HEK293 (cell line): Measurements from ENCODE around the gene TUBGCP3.

Experiments used
- CTCF ChIA-PET: fragments of 350-600 bp; formaldehyde crosslinking; extraction: SDS; loops from one replicate; lab custom pipeline; 2021; ENCODE audit warnings: antibody characterized with exemption; lab: Yijun Ruan, JAX
- POLR2A ChIA-PET: fragments of 300-600 bp; formaldehyde crosslinking; extraction: SDS; loops from one replicate; lab custom pipeline; 2020; ENCODE audit warnings: antibody characterized with exemption, inconsistent platforms; lab: Yijun Ruan, JAX
- H3K27ac ChIP-seq: fragments of 200-500 bp; sonication (Bioruptor generic); 2 replicates; pipeline ENCODE4 v1.5.1; 2014; ENCODE audit warnings: low read depth, low read length, control low read depth, inconsistent platforms; ENCODE audit errors: extremely low read depth
- H3K36me3 ChIP-seq, 2 experiments: fragments of 200-500 bp in 1 of 2; sonication (Bioruptor generic) in 1 of 2; 1 replicate in 1 of 2; 2 replicates in 1 of 2; pipeline ENCODE4 v1.5.1; 2014 to 2017; ENCODE audit warnings: inconsistent platforms in 2 of 2, low read length in 2 of 2; ENCODE audit not compliant: control insufficient read depth in 2 of 2, insufficient read depth in 1 of 2
- H3K4me1 ChIP-seq: fragments of 200-500 bp; sonication (Bioruptor generic); 2 replicates; pipeline ENCODE4 v1.5.1; 2014; ENCODE audit warnings: mild to moderate bottlenecking, low read length, inconsistent platforms; ENCODE audit not compliant: control insufficient read depth, insufficient read depth
- H3K4me3 ChIP-seq: 2 replicates; pipeline ENCODE4 v1.5.1; 2011; ENCODE audit warnings: low read depth, mild to moderate bottlenecking, control low read depth, low read length, moderate library complexity
- H3K9me3 ChIP-seq: fragments of 200-500 bp; sonication (Bioruptor generic); 2 replicates; pipeline ENCODE4 v1.5.1; 2014; ENCODE audit warnings: low read depth, low read length, inconsistent platforms; ENCODE audit not compliant: control insufficient read depth, insufficient read depth
- BCL11A ChIP-seq: fragments of 450-650 bp; formaldehyde crosslinking; IDR thresholded peaks from 2 replicates; pipeline ENCODE4 v1.5.1; 2016; ENCODE audit warnings: low read depth, missing biosample characterization, missing genetic modification characterization
- KLF17 ChIP-seq: fragments of 450-650 bp; formaldehyde crosslinking; IDR thresholded peaks from 2 replicates; pipeline ENCODE4 v1.5.1; 2016; ENCODE audit warnings: missing biosample characterization, missing genetic modification characterization
- KLF9 ChIP-seq: fragments of 450-650 bp; formaldehyde crosslinking; IDR thresholded peaks from 2 replicates; pipeline ENCODE4 v1.5.1; 2016; ENCODE audit warnings: missing biosample characterization, missing genetic modification characterization, low read depth
- PATZ1 ChIP-seq: fragments of 450-650 bp; formaldehyde crosslinking; IDR thresholded peaks from 2 replicates; pipeline ENCODE4 v1.5.1; 2016; ENCODE audit warnings: missing biosample characterization, missing genetic modification characterization
- SALL2 ChIP-seq: fragments of 450-650 bp; formaldehyde crosslinking; IDR thresholded peaks from 2 replicates; pipeline ENCODE4 v1.5.0; 2017; ENCODE audit warnings: missing biosample characterization, mild to moderate bottlenecking, missing genetic modification characterization, borderline replicate concordance
- SETDB1 ChIP-seq: IDR thresholded peaks from one replicate; pipeline ENCODE4 v1.6.1; 2017; ENCODE audit warnings: mild to moderate bottlenecking, low read length, moderate library complexity, mixed read lengths; ENCODE audit not compliant: insufficient read length
- ZBTB7A ChIP-seq: fragments of 450-650 bp; formaldehyde crosslinking; IDR thresholded peaks from 2 replicates; pipeline ENCODE4 v1.5.1; 2016; ENCODE audit warnings: low read depth, missing biosample characterization, missing genetic modification characterization
- ZEB2 ChIP-seq: fragments of 450-650 bp; formaldehyde crosslinking; IDR thresholded peaks from 2 replicates; pipeline ENCODE4 v1.5.1; 2016; ENCODE audit warnings: missing biosample characterization, missing genetic modification characterization
- ZFHX2 ChIP-seq: fragments of 450-650 bp; formaldehyde crosslinking; conservative IDR thresholded peaks from 2 replicates; pipeline ENCODE4 v1.5.1; 2016; ENCODE audit warnings: missing biosample characterization, missing genetic modification characterization
- ZNF23 ChIP-seq: fragments of 450-650 bp; formaldehyde crosslinking; IDR thresholded peaks from 2 replicates; pipeline ENCODE4 v1.5.1; 2016; ENCODE audit warnings: missing biosample characterization, missing genetic modification characterization, borderline replicate concordance
- ZNF529 ChIP-seq: fragments of 450-650 bp; formaldehyde crosslinking; IDR thresholded peaks from 2 replicates; pipeline ENCODE4 v1.5.1; 2017; ENCODE audit warnings: missing genetic modification characterization, missing biosample characterization; ENCODE audit not compliant: insufficient replicate concordance
- ZNF544 ChIP-seq: fragments of 450-650 bp; formaldehyde crosslinking; IDR thresholded peaks from 2 replicates; pipeline ENCODE4 v1.5.0; 2017; ENCODE audit warnings: missing biosample characterization, missing genetic modification characterization
- ZNF600 ChIP-seq: fragments of 450-650 bp; formaldehyde crosslinking; IDR thresholded peaks from 2 replicates; pipeline ENCODE4 v1.5.1; 2016; ENCODE audit warnings: missing biosample characterization, missing genetic modification characterization
- ZNF610 ChIP-seq: fragments of 450-650 bp; formaldehyde crosslinking; IDR thresholded peaks from 2 replicates; pipeline ENCODE4 v1.5.1; 2016; ENCODE audit warnings: missing biosample characterization, missing genetic modification characterization, borderline replicate concordance
- ZNF626 ChIP-seq: fragments of 450-650 bp; sonication (Bioruptor Pico); formaldehyde crosslinking; IDR thresholded peaks from 2 replicates; pipeline ENCODE4 v1.5.1; 2018; ENCODE audit warnings: missing biosample characterization, missing genetic modification characterization, inconsistent platforms
- ZNF658 ChIP-seq: fragments of 450-650 bp; formaldehyde crosslinking; IDR thresholded peaks from 2 replicates; pipeline ENCODE4; 2016; ENCODE audit warnings: missing biosample characterization, missing genetic modification characterization
- ZNF704 ChIP-seq: fragments of 450-650 bp; formaldehyde crosslinking; IDR thresholded peaks from 2 replicates; pipeline ENCODE4 v1.5.1; 2016; ENCODE audit warnings: missing biosample characterization, missing genetic modification characterization
- ZXDB ChIP-seq: fragments of 450-650 bp; formaldehyde crosslinking; IDR thresholded peaks from 2 replicates; pipeline ENCODE4 v1.5.1; 2016; ENCODE audit warnings: missing biosample characterization, missing genetic modification characterization
- TF ChIP-seq, protein P1 (sequence below): fragments of 450-650 bp; formaldehyde crosslinking; IDR thresholded peaks from 2 replicates; pipeline ENCODE4 v1.5.1; 2016; ENCODE audit warnings: missing biosample characterization, missing genetic modification characterization

Gene TUBGCP3

DNA sequence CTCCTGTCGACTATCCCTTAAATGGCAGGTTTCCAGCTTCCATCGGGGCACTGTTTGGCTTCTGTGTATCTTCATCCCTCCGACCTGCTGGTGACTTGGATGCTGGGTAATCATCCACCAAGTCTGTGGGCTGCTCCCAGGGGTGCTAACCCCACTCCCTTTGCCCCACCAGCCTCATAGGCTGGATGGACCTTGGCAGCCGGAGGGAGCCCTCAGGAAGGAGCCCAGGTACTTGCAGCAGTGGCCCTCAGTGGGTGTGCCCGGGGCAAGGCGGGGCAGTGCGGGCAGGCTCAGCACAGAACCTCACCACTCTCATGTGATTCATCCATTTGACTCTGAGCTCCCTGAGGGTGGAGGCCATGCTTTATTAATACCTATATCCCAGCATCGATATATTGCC, 27.4 kb upstream of the TUBGCP3 start:
- H3K27ac ChIP-seq, result no peak overlapping the region
- H3K4me3 ChIP-seq, result no peak overlapping the region
- TF ChIP-seq KLF17 (tag by site-specific recombination), result no peak
- no peak for TF ChIP-seq ZNF626 (tag by site-specific recombination)
- TF ChIP-seq, protein P1, sequence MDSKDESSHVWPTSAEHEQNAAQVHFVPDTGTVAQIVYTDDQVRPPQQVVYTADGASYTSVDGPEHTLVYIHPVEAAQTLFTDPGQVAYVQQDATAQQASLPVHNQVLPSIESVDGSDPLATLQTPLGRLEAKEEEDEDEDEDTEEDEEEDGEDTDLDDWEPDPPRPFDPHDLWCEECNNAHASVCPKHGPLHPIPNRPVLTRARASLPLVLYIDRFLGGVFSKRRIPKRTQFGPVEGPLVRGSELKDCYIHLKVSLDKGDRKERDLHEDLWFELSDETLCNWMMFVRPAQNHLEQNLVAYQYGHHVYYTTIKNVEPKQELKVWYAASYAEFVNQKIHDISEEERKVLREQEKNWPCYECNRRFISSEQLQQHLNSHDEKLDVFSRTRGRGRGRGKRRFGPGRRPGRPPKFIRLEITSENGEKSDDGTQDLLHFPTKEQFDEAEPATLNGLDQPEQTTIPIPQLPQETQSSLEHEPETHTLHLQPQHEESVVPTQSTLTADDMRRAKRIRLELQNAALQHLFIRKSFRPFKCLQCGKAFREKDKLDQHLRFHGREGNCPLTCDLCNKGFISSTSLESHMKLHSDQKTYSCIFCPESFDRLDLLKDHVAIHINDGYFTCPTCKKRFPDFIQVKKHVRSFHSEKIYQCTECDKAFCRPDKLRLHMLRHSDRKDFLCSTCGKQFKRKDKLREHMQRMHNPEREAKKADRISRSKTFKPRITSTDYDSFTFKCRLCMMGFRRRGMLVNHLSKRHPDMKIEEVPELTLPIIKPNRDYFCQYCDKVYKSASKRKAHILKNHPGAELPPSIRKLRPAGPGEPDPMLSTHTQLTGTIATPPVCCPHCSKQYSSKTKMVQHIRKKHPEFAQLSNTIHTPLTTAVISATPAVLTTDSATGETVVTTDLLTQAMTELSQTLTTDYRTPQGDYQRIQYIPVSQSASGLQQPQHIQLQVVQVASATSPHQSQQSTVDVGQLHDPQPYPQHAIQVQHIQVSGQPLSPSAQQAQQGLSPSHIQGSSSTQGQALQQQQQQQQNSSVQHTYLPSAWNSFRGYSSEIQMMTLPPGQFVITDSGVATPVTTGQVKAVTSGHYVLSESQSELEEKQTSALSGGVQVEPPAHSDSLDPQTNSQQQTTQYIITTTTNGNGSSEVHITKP, result no peak
- no peak for TF ChIP-seq ZNF658 (tag by site-specific recombination)
- TF ChIP-seq SETDB1, result no peak
- no peak for TF ChIP-seq ZNF544 (tag by site-specific recombination)
- no peak for TF ChIP-seq ZNF529 (tag by site-specific recombination)
- no peaks in the 10 kb centered on the region for H3K36me3 ChIP-seq
- H3K9me3 ChIP-seq, result no peaks in the 10 kb centered on the region
- no peaks in the 10 kb centered on the region for H3K4me1 ChIP-seq
- POLR2A ChIA-PET, result no interaction called here
- CTCF ChIA-PET, result interaction anchor here (0.7 to 3.2 kb wide), 4 partner anchors 9 to 273 kb away, joined by 3 to 9 read pairs (median 4); no protein-coding TSS in a partner anchor

GRCh38 chr13:112614835-112615234, 26.9 kb upstream of the TUBGCP3 start:
- ChIA-PET CTCF (interaction anchor here (1.5 to 3.2 kb wide), 2 partner anchors 8 to 260 kb away, joined by 5 to 9 read pairs; no protein-coding TSS in a partner anchor), POLR2A (no interaction called here)
- Histone ChIP-seq H3K36me3 (no peaks in the 10 kb centered on the region), H3K27ac (no peak overlapping the region), H3K4me3 (no peak overlapping the region), H3K4me1 (no peaks in the 10 kb centered on the region), H3K9me3 (no peaks in the 10 kb centered on the region)
- TF ChIP-seq ZNF610 (no peak), BCL11A (no peak), ZFHX2 (tag by site-specific recombination) (no peak), ZNF704 (tag by site-specific recombination) (no peak), KLF9 (no peak), ZNF600 (no peak), SALL2 (tag by site-specific recombination) (no peak), ZNF23 (tag by site-specific recombination) (no peak), ZXDB (tag by site-specific recombination) (no peak), ZEB2 (no peak), ZBTB7A (tag by site-specific recombination) (no peak), PATZ1 (tag by site-specific recombination) (no peak)
